ENCODE measurements around the gene TRIO.

TRIO gene

DNA sequence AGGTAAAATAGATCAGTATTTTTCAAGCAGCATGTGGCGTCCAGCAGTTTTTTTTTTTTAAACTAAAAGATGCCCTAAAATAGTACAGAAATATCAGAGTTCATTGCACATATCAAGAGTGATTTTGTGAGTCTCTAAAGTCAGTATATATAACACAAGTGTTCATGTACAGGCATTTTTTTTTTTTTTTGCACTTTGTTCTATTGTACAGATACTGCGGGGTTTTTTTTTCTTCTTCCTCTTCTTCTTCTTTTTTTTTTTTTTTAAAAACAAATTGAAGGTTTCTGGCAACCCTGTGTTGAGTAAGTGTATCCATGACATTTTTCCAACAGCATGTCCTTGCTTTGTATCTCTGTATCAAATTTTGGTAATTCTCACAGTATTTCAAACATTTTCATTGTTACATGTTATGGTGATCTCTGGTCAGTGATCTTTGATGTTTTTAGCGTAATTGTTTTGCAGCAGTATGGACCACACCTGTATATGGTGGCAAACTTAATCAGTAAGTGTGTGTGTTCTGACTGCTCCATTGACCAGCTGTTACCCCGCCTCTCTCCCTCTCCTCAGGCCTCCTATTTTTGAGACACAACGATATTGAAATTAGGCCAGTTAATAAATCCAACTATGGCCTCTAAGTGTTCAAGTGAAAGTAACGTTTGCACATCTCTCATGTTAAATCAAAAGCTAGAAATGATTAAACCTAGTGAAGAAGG is 76.8 kb downstream of the TRIO start:
- no peak for DNase-seq (ENCODE audit: low read depth in 2 of 2)
- TF ChIP-seq, protein P1, sequence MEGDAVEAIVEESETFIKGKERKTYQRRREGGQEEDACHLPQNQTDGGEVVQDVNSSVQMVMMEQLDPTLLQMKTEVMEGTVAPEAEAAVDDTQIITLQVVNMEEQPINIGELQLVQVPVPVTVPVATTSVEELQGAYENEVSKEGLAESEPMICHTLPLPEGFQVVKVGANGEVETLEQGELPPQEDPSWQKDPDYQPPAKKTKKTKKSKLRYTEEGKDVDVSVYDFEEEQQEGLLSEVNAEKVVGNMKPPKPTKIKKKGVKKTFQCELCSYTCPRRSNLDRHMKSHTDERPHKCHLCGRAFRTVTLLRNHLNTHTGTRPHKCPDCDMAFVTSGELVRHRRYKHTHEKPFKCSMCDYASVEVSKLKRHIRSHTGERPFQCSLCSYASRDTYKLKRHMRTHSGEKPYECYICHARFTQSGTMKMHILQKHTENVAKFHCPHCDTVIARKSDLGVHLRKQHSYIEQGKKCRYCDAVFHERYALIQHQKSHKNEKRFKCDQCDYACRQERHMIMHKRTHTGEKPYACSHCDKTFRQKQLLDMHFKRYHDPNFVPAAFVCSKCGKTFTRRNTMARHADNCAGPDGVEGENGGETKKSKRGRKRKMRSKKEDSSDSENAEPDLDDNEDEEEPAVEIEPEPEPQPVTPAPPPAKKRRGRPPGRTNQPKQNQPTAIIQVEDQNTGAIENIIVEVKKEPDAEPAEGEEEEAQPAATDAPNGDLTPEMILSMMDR (IDR thresholded peaks at IDR 0.05; ENCODE audit: low read depth, low read length) = no peak
- H3K4me3 ChIP-seq (replicated peaks in 1 of 2; ENCODE audit: low read depth in 2 of 2, low read length in 2 of 2) = no peak overlapping the region

- TF ChIP-seq, protein P1 (IDR thresholded peaks at IDR 0.05; ENCODE audit: low read depth, low read length) = no peak
- no peak overlapping the region for H3K4me3 ChIP-seq (replicated peaks in 1 of 2; ENCODE audit: low read depth in 2 of 2, low read length in 2 of 2)
- DNase-seq (ENCODE audit: low read depth in 2 of 2) = no peak
Observed at GRCh38 chr5:14220642-14221041, 77.5 kb downstream of the TRIO start.

GRCh38 chr5:14221732-14222131 is 78.6 kb downstream of the TRIO start:
- DNase-seq (ENCODE audit: low read depth in 2 of 2) = no peak
- no peak overlapping the region for H3K4me3 ChIP-seq (replicated peaks in 1 of 2; ENCODE audit: low read depth in 2 of 2, low read length in 2 of 2)
- TF ChIP-seq, protein P1 (IDR thresholded peaks at IDR 0.05; ENCODE audit: low read depth, low read length) = no peak

GRCh38 chr5:14222206-14222605 is 79.1 kb downstream of the TRIO start:
- no peak for DNase-seq (ENCODE audit: low read depth in 2 of 2)
- no peak overlapping the region for H3K4me3 ChIP-seq (replicated peaks in 1 of 2; ENCODE audit: low read depth in 2 of 2, low read length in 2 of 2)
- TF ChIP-seq, protein P1 (IDR thresholded peaks at IDR 0.05; ENCODE audit: low read depth, low read length) = no peak

- no peak for DNase-seq (ENCODE audit: low read depth in 2 of 2)
- no peak overlapping the region for H3K4me3 ChIP-seq (replicated peaks in 1 of 2; ENCODE audit: low read depth in 2 of 2, low read length in 2 of 2)
- TF ChIP-seq, protein P1 (IDR thresholded peaks at IDR 0.05; ENCODE audit: low read depth, low read length) = no peak
Observed at GRCh38 chr5:14223372-14223771, 80.2 kb downstream of the TRIO start.

GRCh38 chr5:14225173-14225834 is 82.2 kb downstream of the TRIO start:
- DNase-seq (ENCODE audit: low read depth in 2 of 2) = no peak
- TF ChIP-seq, protein P1 (IDR thresholded peaks at IDR 0.05; ENCODE audit: low read depth, low read length) = no peak
- H3K4me3 ChIP-seq (replicated peaks in 1 of 2; ENCODE audit: low read depth in 2 of 2, low read length in 2 of 2) = no peak overlapping the region

All from cardiac fibroblast (primary cell).